ENCODE measurements around the gene CBL.

GRCh38 chr11:119350302-119350701 lies 144.2 kb downstream of the CBL start:
- TF ChIP-seq CTCF (IDR thresholded peaks at IDR 0.05): no peak
- no peak for TF ChIP-seq POLR2AphosphoS5 (IDR thresholded peaks at IDR 0.05)
